Endothelial cell of umbilical vein (primary cell): ENCODE results near the gene ATP10B. TPM values are rescaled to one million over a fixed set of nuclear protein-coding genes. Genes with fewer than 3 reads are reported as not detected.

Experiments
- BruUV-seq: library from RNA; stranded (reverse); fragments of 400-500 nt; replicated peaks from 2 replicates; lab custom pipeline; 2021; lab: Mats Ljungman, UMichigan
- CTCF ChIA-PET: fragments of 300-600, 350-600 bp; sonication (Branson Sonifier 250); formaldehyde crosslinking; loops from one replicate; lab custom pipeline; 2021; ENCODE audit warnings: antibody characterized with exemption, inconsistent platforms; lab: Charles Lee
- POLR2A ChIA-PET: fragments of 300-600, 350-600 bp; sonication (Branson Sonifier 250); formaldehyde crosslinking; loops from one replicate; lab custom pipeline; 2021; ENCODE audit warnings: antibody characterized with exemption, inconsistent platforms; lab: Charles Lee
- DNase-seq: peaks from one replicate; pipeline ENCODE4 v3.0.0-alpha.2; 2011; ENCODE audit warnings: low read depth, low spot score
- FAIRE-seq: peaks from 2 replicates; lab custom pipeline; 2011; peaks lifted over from hg19 to GRCh38; lab: Jason Lieb, UNC
- H2AFZ ChIP-seq: 2 replicates; pipeline ENCODE4 v1.6.0; 2012; ENCODE audit warnings: low read depth, low read length, control low read depth, inconsistent platforms
- H3K27ac ChIP-seq: 2 replicates; pipeline ENCODE4 v1.5.1; 2011; ENCODE audit warnings: low read depth, mild to moderate bottlenecking, control low read depth, low read length, moderate library complexity; ENCODE audit not compliant: insufficient read depth
- H3K27me3 ChIP-seq, 2 experiments: 2 replicates each; pipeline versions ENCODE4 v1.6.0 to v1.6.1; 2011; ENCODE audit warnings: low read length in 2 of 2, mixed read lengths in 1 of 2; ENCODE audit not compliant: control insufficient read depth in 2 of 2, insufficient read depth in 2 of 2
- H3K36me3 ChIP-seq, 2 experiments: 2 replicates in 1 of 2; 3 replicates in 1 of 2; pipeline ENCODE4 v1.5.1; 2011; ENCODE audit warnings: low read length in 2 of 2, mild to moderate bottlenecking in 1 of 2, moderate library complexity in 1 of 2; ENCODE audit not compliant: control insufficient read depth in 2 of 2, insufficient read depth in 2 of 2; ENCODE audit errors: extremely low read depth in 1 of 2
- H3K4me1 ChIP-seq: 3 replicates; pipeline ENCODE4 v1.5.1; 2011; ENCODE audit warnings: mild to moderate bottlenecking, low read length; ENCODE audit not compliant: control insufficient read depth, insufficient read depth; ENCODE audit errors: extremely low read depth
- H3K4me2 ChIP-seq: 2 replicates; pipeline ENCODE4 v1.6.1; 2011; ENCODE audit warnings: low read length, control low read depth, mixed read lengths; ENCODE audit not compliant: insufficient read depth
- H3K4me3 ChIP-seq, 3 experiments: fragments of 200-600 bp in 1 of 3; sonication (generic), shearing (Covaris generic) in 1 of 3; replicated peaks in 1 of 3; 2 replicates each; pipeline ENCODE4 v1.5.1; 2011 to 2016; ENCODE audit warnings: control low read depth in 3 of 3, low read length in 3 of 3, mild to moderate bottlenecking in 2 of 3, inconsistent platforms in 1 of 3, low read depth in 1 of 3, moderate library complexity in 1 of 3; ENCODE audit not compliant: insufficient read depth in 1 of 3
- H3K79me2 ChIP-seq: 2 replicates; pipeline ENCODE4 v1.6.0; 2012; ENCODE audit warnings: low read length, inconsistent platforms; ENCODE audit not compliant: control insufficient read depth, insufficient read depth
- H3K9ac ChIP-seq: replicated peaks from 2 replicates; pipeline ENCODE3; 2011; ENCODE audit warnings: low read length, control low read depth; ENCODE audit not compliant: insufficient read depth; ENCODE audit errors: extremely low read depth
- H3K9me1 ChIP-seq: replicated peaks from 3 replicates; pipeline ENCODE4 v1.6.0; 2011; ENCODE audit warnings: mild to moderate bottlenecking, low read length; ENCODE audit not compliant: control insufficient read depth, insufficient read depth; ENCODE audit errors: extremely low read depth
- H3K9me3 ChIP-seq: replicated peaks from 2 replicates; pipeline ENCODE4 v1.5.1; 2012; ENCODE audit warnings: low read length, inconsistent platforms; ENCODE audit not compliant: control insufficient read depth, insufficient read depth
- H4K20me1 ChIP-seq: replicated peaks from 2 replicates; pipeline ENCODE3; 2011; ENCODE audit warnings: mild to moderate bottlenecking, low read length; ENCODE audit not compliant: control insufficient read depth, insufficient read depth; ENCODE audit errors: extremely low read depth
- CTCF ChIP-seq, 2 donors: IDR thresholded peaks; 1 replicate in 1 of 2; 2 replicates in 1 of 2; pipeline ENCODE4 v1.5.1; 2011; ENCODE audit warnings: low read length in 2 of 2, mild to moderate bottlenecking in 2 of 2, moderate library complexity in 2 of 2, control low read depth in 1 of 2, inconsistent platforms in 1 of 2, low read depth in 1 of 2; ENCODE audit not compliant: insufficient read depth in 1 of 2; ENCODE audit errors: extremely low read depth in 1 of 2
- EZH2 ChIP-seq: IDR thresholded peaks from 2 replicates; pipeline ENCODE4 v1.6.1; 2012; ENCODE audit warnings: borderline replicate concordance, low read depth, mild to moderate bottlenecking, moderate library complexity, low read length, inconsistent platforms; ENCODE audit not compliant: severe bottlenecking
- FOS ChIP-seq: IDR thresholded peaks from 2 replicates; pipeline ENCODE4 v1.6.1; 2011; ENCODE audit warnings: mild to moderate bottlenecking, low read length, moderate library complexity, borderline replicate concordance; ENCODE audit not compliant: insufficient read depth
- GATA2 ChIP-seq: IDR thresholded peaks from 2 replicates; pipeline ENCODE4 v1.7.0; 2011; ENCODE audit warnings: low read depth, mild to moderate bottlenecking, moderate library complexity, mixed read lengths, low read length; ENCODE audit not compliant: insufficient read length, insufficient read depth
- JUN ChIP-seq: IDR thresholded peaks from 2 replicates; pipeline ENCODE4 v1.6.1; 2011; ENCODE audit warnings: borderline replicate concordance, low read depth; ENCODE audit not compliant: insufficient read length, insufficient read depth
- MAX ChIP-seq: IDR thresholded peaks from 2 replicates; pipeline ENCODE4 v1.6.1; 2011; ENCODE audit not compliant: insufficient read depth, insufficient read length
- MYC ChIP-seq: IDR thresholded peaks from one replicate; pipeline ENCODE4 v1.6.1; 2011; ENCODE audit warnings: mild to moderate bottlenecking, low read depth, low read length
- POLR2A ChIP-seq: IDR thresholded peaks from 2 replicates; pipeline ENCODE4 v1.6.1; 2012; ENCODE audit warnings: low read depth, mild to moderate bottlenecking, control low read depth, low read length
- POLR2AphosphoS5 ChIP-seq: IDR thresholded peaks from 2 replicates; pipeline ENCODE4 v1.6.1; 2012; ENCODE audit warnings: low read depth, mild to moderate bottlenecking, control low read depth, low read length, moderate library complexity; ENCODE audit not compliant: insufficient read depth
- dilution Hi-C: fragments of 300-500 bp; cut with MboI; formaldehyde crosslinking; loops from one replicate; pipeline ENCODE4 v1.15.0; 2019; ENCODE audit warnings: low sequenced_read_pairs; ENCODE audit not compliant: extremely low pct_ligation_motif_present
- intact Hi-C: fragments of 100-400 bp; cut with micrococcal nuclease; formaldehyde crosslinking; loops from one replicate; pipeline ENCODE4 v1.10.0; 2022
- polyA plus RNA-seq, 4 experiments: library from polyadenylated mRNA; depleted of rRNA in 3 of 4; stranded (reverse) in 3 of 4; unstranded in 1 of 4; fragments of >200 nt; gene quantifications; 2 replicates each; pipeline versions ENCODE4 v1.2.1 to v1.2.3, GENCODE V29; 2011 to 2012; ENCODE audit warnings: missing spikeins in 1 of 4
- total RNA-seq: library from RNA; stranded (reverse); gene quantifications from 2 replicates; pipeline ENCODE4 v1.2.3, GENCODE V29; 2021

Gene ATP10B
- total and polyA plus RNA-seq, 2 donors (not counting 3 experiments of a cell fraction or from before 2014, with no cell fraction given): not detected

DNA sequence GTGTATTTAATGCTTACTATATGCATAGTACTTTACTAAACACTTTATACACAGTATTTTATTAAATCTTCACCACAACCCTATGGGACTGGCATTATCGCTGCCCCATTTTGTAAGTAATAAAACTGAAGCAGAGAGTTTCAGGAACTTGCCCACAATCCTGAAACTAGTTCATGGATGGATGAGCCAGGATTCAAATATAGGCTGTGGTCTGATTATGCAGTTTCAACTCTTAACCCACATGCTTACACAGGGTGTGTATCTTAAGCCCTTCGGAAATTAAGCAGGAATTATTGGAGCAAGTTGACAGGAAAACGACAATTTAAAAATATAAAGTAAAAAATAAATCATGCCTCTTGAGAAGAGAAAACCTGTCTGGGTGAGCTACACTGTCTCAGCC is 109.0 kb downstream of the ATP10B start:
- FAIRE-seq: no peak
- DNase-seq: no peak
- Histone ChIP-seq H3K36me3 (no peaks in the 10 kb centered on the region), H3K9me1 (no peaks in the 10 kb centered on the region), H3K79me2 (no peaks in the 10 kb centered on the region), H3K27me3 (no peaks in the 10 kb centered on the region), H3K9ac (no peak overlapping the region), H4K20me1 (no peaks in the 10 kb centered on the region), H3K27ac (no peak overlapping the region), H3K4me2 (no peak overlapping the region), H3K9me3 (no peaks in the 10 kb centered on the region), H3K4me3 (no peak overlapping the region), H3K4me1 (no peaks in the 10 kb centered on the region), H2AFZ (no peak overlapping the region)
- TF ChIP-seq MAX (no peak), GATA2 (no peak), MYC (no peak), FOS (no peak), CTCF (IDR thresholded peaks at IDR 0.05; ENCODE audit: extremely low read depth in 1 of 2, insufficient read depth in 1 of 2, low read depth in 1 of 2, low read length in 2 of 2) (no peak), EZH2 (no peak), JUN (no peak), POLR2AphosphoS5 (no peak), POLR2A (no peak)
- POLR2A ChIA-PET: no interaction called here
- no TSS peak for BruUV-seq
- dilution Hi-C loops (no loop called here), intact Hi-C loops (no loop called here)
- CTCF ChIA-PET: no interaction called here
